GM23248 (cell line): ENCODE measurements around the gene COG5.

Source experiments
- EZH2 ChIP-seq: fragments of 200-600 bp; sonication (generic); IDR thresholded peaks from 2 replicates; pipeline ENCODE4 v1.6.1; 2018; ENCODE audit warnings: antibody characterized with exemption, mild to moderate bottlenecking; ENCODE audit not compliant: insufficient read depth, poor library complexity, severe bottlenecking
- EZH2phosphoT487 ChIP-seq: fragments of 200-600 bp; sonication (generic); IDR thresholded peaks from 2 replicates; pipeline ENCODE4 v1.6.1; 2018; ENCODE audit warnings: antibody characterized with exemption, moderate library complexity, mild to moderate bottlenecking, low read depth; ENCODE audit not compliant: insufficient read depth

DNA sequence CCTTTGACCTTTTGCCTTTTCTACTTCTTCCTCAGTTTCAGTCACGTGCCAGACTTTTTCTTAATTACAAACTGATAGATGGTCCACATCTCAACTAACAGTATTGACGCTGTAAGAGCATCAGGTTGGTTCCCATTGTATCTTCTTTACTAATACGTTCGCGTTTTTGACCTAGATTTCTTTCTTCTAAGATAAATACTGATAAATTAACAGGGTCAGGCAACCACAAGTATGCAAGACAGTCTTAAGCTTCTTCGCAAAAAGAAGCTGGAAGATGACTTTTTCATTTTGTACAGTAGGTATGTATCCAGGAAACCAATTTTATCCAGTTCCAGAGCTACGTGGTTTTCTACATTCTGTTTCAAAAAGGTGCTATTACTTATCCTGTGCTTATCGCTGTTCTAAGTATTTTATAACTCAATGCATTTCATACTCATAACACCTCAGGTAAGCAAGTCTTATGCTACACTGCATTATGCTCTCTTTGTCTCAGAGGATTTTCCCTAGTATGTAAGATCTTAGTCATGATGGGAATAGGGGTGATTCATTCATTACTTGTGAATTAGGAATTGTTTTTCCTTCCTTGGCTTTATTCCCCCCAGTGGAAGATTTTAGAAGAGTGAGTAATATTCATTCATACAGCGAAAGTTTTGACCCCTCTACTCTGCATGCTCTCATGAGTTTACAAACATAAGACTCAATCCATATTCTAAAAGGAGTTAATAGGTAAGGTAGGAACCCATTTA, 1.0 kb upstream of the COG5 start:
- TF ChIP-seq EZH2 (no peak), EZH2phosphoT487 (no peak)
